Right forelimb (tissue), 1 donor: ENCODE results near the gene CENPC.
"Not testable (repeated sequence)": the region's sequence is repeated elsewhere in the genome, so short reads cannot be mapped to it uniquely, and the experiment has no call there.

Experiments
- DNase-seq: peaks from one replicate; pipeline ENCODE4 v3.0.0-alpha.2; 2018

The CENPC gene

DNA sequence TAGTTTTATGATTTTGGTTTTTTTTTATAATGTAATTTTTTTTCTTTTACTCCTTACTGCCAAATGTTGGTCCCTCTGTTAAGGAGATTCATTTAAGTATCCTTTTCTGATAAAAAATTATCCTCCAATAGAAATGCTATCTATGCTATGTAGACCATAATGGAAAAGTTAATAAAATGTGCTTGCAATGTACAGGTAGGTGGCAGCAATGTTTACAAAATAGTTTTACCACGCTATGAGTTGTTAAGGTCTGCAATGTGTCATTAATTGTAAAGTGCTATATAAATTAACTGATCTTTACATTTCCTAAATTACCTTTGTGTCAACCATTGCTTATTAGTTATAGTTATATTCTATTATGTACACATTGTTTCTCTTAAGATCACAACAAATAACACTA, 3.8 kb upstream of the CENPC start:
- no peak for DNase-seq

- no peak for DNase-seq
Observed at GRCh38 chr4:67546971-67547370, 1.7 kb upstream of the CENPC start.

DNA sequence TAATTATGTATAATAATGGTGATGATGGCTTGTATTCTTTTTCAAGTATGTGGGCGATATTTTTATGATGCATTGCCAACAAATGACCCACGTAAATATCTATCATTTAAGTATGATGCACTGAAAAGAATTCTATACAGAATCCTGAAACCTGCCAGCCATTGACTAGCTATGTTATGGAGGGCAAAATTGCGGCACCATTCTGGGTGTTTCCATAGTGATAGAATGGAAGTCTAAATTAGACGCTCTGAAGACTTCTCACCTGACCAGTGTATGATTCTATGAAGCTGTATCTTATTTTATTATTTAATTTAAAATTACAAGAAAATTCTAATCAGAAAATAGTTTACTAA, 677 bp upstream of the CENPC start:
- DNase-seq: no peak

DNA sequence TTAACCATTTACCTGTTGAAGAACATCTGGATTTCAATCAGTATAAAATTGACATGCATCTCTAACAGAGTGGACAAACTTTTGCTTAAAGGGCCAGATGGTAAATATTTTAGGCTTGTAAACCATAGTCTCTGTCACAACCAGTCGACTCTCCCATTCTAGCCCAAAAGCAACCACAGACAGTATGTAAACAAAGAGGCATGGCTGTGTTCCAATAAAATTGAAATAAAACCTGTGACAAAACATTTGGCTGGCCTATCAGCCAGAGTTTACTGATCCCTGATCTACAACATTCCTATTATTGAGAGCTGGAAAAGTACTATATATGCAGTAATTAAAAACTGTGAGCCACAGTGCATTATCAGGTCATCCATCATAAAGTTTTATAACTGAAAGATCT, 3.2 kb downstream of the CENPC start:
- no peak for DNase-seq

GRCh38 chr4:67539830-67540229, 5.5 kb downstream of the CENPC start:
- no peak for DNase-seq

DNA sequence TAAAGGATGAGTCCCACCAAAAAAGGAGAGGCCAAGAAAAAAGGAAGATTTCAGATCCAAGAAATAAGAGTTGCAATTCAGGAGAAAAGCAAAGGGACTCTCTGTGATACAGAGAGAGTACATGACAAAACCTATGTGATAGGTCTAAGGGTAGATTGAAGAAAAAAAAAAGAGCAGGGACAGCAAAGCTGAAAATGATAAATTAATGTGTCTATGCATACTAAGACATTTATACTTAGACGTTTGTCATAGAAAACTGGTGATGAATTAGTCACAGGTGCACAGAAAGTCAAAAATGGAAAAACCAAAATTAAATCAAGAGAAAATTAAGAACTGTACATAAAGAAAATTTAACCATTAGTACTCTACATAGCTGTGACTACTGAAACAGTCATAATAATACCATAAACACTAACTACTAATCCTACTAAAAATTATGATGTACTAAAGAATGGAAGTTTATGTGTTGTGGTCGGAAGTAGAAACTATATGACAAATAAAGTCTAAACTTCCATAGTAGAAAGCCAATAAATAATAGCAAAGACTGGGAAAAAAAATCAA, 9.9 kb downstream of the CENPC start:
- no peak for DNase-seq

GRCh38 chr4:67533112-67533511, 12.2 kb downstream of the CENPC start:
- no peak for DNase-seq

- not testable (repeated sequence) for DNase-seq
Observed at GRCh38 chr4:67532397-67532796, 12.9 kb downstream of the CENPC start.

GRCh38 chr4:67531379-67531962, 13.8 kb downstream of the CENPC start:
- DNase-seq: no peak

- not testable (repeated sequence) for DNase-seq
Observed at GRCh38 chr4:67524140-67524539, 21.2 kb downstream of the CENPC start.

GRCh38 chr4:67522851-67523671, 22.2 kb downstream of the CENPC start:
- DNase-seq: no peak

- DNase-seq: no peak
Observed at GRCh38 chr4:67522230-67522629, 23.1 kb downstream of the CENPC start.

- no peak for DNase-seq
Observed at GRCh38 chr4:67521506-67521905, 23.8 kb downstream of the CENPC start.

- no peak for DNase-seq
Observed at GRCh38 chr4:67520141-67520540, 25.2 kb downstream of the CENPC start.

DNA sequence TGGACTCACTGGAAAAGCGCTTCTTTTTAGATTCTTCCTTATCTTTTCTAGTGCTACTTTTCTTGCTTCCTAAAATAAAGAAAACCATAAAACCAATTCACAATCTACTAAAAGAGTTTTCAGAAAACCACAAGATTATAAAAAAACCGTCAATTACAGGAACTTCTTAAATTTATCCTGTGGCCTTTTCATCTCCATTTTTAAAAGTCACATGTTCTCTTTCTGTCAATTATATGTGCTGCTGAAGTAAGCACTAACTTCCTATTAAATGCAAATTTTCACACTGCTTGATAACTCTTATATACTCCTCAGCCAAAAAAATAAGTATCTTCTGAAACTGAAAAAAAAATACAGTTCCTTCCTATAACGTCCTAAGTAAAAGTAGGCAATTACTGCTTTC, 32.8 kb downstream of the CENPC start:
- DNase-seq: no peak

DNA sequence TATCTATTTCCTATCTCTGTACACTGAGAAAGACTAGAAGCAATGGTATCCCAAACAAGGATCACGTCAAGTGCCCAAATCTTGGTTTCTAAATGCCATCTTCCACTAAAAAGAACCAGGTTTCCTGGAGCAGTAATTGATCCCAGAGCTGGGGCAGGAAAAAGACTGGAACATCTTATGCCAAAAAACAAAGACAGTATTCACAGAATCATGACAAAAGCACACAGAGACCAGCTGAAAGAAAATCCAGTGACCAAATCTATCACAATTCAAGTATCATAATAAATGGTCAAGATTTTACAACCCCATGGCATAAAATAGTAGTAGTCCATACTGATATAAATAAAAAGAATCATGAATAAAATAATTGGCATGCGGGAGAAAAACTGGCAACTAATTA, 44.9 kb downstream of the CENPC start:
- no peak for DNase-seq

DNA sequence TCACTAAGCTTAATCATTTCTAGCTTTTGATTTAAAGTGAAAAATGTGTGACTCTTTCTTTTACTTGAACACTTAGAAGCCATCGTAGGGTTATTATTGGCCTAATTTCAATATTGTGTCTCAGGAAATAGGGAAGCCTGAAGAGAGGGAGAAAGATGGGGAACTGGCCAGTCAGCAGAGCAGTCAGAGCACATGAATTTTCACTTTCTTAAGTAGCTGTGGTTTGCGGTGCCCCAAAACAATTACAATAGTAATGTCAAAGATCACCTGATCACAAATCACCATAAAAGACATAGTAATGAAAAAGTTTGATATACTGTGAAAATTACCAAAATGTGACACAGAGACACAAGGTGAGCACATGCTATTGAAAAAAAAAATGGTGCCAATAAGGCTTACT, 45.5 kb downstream of the CENPC start:
- no peak for DNase-seq

DNA sequence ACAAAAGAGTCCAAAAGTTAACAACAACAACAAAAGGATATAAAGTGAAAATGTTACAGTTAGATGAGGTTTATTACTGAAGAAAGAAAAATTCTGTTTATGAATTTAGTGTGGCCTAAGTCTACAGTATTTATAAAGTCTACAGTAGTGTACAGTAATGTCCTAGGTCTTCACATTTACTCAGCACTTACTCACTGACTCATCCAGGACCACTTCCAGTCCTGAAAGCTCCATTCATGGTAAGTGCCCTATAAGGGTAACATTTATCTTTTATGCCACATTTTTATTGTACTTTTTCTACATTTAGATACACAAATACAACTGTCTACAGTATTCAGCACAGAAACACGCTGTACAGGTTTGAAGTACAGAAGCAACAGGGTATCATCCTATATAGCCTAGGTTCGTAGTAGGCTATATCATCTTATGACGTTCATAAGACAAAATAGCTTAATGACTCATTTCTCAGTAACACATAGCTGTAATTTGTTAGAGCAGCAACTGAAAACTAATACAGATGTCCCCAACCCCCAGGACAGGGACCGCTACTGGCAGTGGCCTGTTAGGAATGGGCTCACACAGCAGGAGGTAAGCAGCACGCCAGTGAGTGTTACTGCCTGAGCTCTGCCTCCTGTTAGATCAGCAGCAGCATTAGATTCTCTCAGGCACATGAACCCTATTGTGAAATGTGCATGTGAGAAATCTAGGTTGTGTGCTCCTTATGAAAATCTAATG, 61.3 kb downstream of the CENPC start:
- DNase-seq: no peak

GRCh38 chr4:67480810-67481209, 64.5 kb downstream of the CENPC start:
- DNase-seq: no peak

DNA sequence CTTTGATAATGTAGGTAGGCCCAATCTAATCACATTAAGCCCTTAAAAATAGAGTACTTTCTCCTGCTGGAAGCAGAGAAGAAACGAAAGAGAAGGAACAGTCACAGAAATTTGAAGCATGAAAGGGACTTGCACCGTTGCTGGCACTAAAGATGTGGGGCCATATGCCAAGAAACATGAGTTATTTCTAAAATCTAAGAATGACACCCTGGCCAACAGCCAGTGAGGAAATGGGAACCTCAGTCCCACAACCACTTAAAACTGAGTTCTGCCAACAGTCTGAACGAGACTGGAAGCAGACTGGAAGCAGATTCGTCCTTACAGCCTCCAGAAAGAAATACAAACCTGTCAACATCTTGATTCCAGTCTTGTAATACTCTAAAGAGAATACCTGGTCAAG, 70.1 kb downstream of the CENPC start:
- no peak for DNase-seq

DNA sequence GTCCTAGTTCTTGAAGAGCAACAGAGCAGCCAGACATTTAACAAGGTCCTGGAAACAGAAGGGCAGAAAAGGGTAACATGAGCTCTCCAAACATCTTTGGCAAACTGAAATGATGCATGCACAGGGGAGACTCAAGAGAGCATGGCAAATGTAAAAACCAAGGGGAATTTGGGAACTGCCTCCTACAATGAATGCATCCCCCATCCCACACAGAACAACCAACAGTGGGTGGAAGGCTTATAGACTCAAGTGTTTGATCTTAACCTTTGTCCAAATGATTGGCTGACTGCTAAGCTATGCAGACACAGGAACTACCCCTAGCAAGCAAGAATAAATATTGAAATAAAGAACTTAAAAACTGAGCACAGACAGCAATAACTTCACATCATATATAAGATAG, 74.4 kb downstream of the CENPC start:
- no peak for DNase-seq

- no peak for DNase-seq
Observed at GRCh38 chr4:67468830-67469229, 76.5 kb downstream of the CENPC start.

- no peak for DNase-seq
Observed at GRCh38 chr4:67466751-67467150, 78.6 kb downstream of the CENPC start.

DNA sequence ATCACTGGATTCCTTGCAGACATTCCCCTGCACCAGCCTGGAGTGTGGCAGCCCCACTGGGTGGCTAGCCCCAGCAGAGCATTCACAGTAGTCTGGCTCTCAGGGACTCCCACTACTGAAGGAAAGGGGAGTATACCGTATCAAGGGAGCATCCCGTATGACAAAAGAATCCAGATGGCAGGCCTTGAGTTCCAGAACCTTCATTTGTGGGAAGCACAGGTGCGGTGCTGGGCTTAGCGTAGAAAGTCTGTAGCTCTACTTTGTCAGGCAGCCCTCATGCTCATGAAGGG, 79.6 kb downstream of the CENPC start:
- no peak for DNase-seq
